Stimulated activated CD8-positive, alpha-beta memory T cell treated with anti-CD3 and anti-CD28 coated beads, Interleukin-12 subunit alpha, Interleukin-12 subunit beta, amount 100 ng/mL, for 4 hours (primary cell): ENCODE data around the gene JMJD1C.

ENCODE experiments used
- DNase-seq: peaks from one replicate; pipeline ENCODE4 v3.0.0-alpha.2; 2020; ENCODE audit warnings: low read depth

The JMJD1C gene

GRCh38 chr10:63217120-63217605 lies 248.6 kb downstream of the JMJD1C start:
- DNase-seq: no peak

GRCh38 chr10:63214571-63214970 lies 251.2 kb downstream of the JMJD1C start:
- no peak for DNase-seq

GRCh38 chr10:63213489-63213888 lies 252.3 kb downstream of the JMJD1C start:
- DNase-seq: no peak

GRCh38 chr10:63210611-63211196 lies 255.1 kb downstream of the JMJD1C start:
- DNase-seq: no peak

GRCh38 chr10:63209705-63210104 lies 256.1 kb downstream of the JMJD1C start:
- no peak for DNase-seq

- DNase-seq: no peak
Observed at GRCh38 chr10:63208986-63209385, 256.8 kb downstream of the JMJD1C start.

- no peak for DNase-seq
Observed at GRCh38 chr10:63206997-63207811, 258.6 kb downstream of the JMJD1C start.

- DNase-seq: no peak
Observed at GRCh38 chr10:63206576-63206975, 259.2 kb downstream of the JMJD1C start.

- DNase-seq: no peak
Observed at GRCh38 chr10:63205421-63205820, 260.4 kb downstream of the JMJD1C start.

- DNase-seq: no peak
Observed at GRCh38 chr10:63204667-63205391, 260.9 kb downstream of the JMJD1C start.

GRCh38 chr10:63201118-63201517 lies 264.7 kb downstream of the JMJD1C start:
- DNase-seq: no peak

- no peak for DNase-seq
Observed at GRCh38 chr10:63200431-63200830, 265.3 kb downstream of the JMJD1C start.

- DNase-seq: no peak
Observed at GRCh38 chr10:63199716-63200115, 266.1 kb downstream of the JMJD1C start.

- no peak for DNase-seq
Observed at GRCh38 chr10:63197344-63198092, 268.3 kb downstream of the JMJD1C start.

- DNase-seq: no peak
Observed at GRCh38 chr10:63192826-63193225, 273.0 kb downstream of the JMJD1C start.

- DNase-seq: no peak
Observed at GRCh38 chr10:63175534-63175933, 290.2 kb downstream of the JMJD1C start.

GRCh38 chr10:63173468-63174232 lies 292.1 kb downstream of the JMJD1C start:
- DNase-seq: no peak

- DNase-seq: no peak
Observed at GRCh38 chr10:63171926-63172325, 293.9 kb downstream of the JMJD1C start.

- no peak for DNase-seq
Observed at GRCh38 chr10:63171255-63171855, 294.4 kb downstream of the JMJD1C start.

GRCh38 chr10:63169624-63170023 lies 296.2 kb downstream of the JMJD1C start:
- no peak for DNase-seq
